ENCODE measurements around the gene IQSEC3. TPM values are rescaled to one million over a fixed set of nuclear protein-coding genes. Genes with fewer than 3 reads are reported as not detected.
"Not testable (repeated sequence)": the region's sequence is repeated elsewhere in the genome, so short reads cannot be mapped to it uniquely, and the experiment has no call there.

The IQSEC3 gene
- total and polyA plus RNA-seq, 5 donors = 1.3 to 3.6 (median 1.5) TPM

DNA sequence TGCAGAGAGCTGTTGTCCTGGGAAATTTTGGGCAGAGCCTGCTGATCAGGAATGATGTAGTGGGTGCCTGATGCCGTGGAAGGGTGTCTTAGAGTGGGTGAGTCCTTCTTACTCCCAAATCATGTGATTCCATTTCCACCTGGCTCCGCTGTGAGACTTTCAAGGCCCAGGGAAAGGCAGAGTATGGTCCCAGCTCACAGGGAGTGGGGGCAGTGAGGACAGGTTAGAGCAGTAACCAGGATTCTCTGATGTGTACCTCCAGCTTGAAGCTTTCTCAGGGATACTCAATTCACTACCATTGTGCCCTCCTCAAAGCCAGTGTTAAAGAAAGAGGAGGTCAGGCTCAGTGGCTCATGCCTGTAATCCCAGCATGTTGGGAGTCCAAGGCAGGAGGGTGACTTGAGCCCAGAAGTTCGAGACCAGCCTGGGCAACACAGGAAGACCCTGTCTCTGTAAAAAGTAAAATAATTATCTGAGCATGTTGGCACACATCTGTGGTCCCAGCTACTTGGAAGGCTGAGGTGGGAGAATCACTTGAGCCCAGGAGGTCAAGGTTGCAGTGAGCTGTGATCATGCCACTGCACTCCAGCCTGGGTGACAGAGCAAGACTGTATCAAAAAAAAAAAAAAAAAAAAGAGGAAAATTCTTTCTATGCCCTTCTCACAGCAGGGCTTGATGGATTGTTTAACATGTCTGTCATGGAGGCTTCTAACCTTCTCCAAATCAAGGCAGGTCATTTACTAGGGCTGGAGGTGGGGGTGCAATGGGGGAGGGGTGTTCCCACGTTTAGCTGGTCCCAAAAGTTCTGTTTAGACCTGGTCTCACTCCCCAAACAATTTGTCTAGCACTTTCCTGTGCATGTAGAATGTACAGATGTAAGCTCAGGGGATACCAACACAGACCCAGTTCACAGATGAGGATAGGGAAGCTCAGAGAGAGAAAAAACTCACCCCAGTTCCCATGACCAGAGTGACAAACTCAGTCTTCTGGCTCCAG, 12.5 kb upstream of the IQSEC3 start:
- intact Hi-C loops (cut with DNase I) = no loop called here
- Histone ChIP-seq H3K27ac (ENCODE audit: low read length) (no peak overlapping the region), H3K4me1 (ENCODE audit: control insufficient read depth, insufficient read depth, low read length) (no peaks in the 10 kb centered on the region), H3K27me3 (ENCODE audit: control insufficient read depth, insufficient read depth) (peaks cover 3% of the 10 kb centered on the region), H3K9me3 (ENCODE audit: control insufficient read depth, low read length) (no peaks in the 10 kb centered on the region), H3K4me3 (ENCODE audit: low read length) (no peak overlapping the region)
- ATAC-seq (peak in 1 of 2 donors; percentile 14), DNase-seq (no peak)
- 35% methylated on average over 4 of the region's 4 CpGs for WGBS

DNA sequence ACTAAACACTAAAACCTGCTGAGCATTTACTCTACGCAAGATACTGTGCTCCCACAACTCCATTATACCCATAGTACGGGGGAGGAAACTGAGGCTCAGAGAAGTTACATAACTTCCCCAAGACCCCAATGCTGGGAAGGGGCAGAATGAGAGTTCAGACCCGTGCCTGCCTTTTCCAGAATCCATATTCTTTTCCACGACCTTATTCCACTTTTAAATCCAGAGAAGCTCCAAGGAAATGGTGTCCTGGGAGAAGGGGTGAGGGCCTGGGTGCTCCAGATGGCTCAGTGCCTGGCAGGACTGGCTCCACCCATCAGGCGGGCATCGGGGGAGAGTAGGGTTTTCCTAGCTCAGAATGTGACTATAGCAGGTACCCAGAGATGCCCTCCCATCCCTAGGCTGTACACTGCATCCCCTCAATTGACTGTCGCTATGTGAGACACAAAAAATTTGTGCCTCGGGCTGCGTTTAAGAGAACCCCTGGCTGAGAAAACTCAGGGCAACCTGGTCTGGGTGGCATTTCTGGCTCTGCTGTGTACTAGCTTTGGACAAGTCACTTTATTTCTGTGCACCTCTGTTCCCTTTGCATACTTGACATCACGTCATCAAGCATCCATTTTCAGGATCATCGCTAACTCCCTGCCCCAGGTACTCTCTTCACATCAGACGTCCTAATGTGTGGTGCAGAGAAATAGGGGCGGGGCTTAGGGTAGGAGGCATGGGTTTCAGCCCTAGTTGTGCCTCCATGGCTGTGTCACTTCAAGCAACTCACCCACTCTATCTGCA, 11.6 kb upstream of the IQSEC3 start:
- WGBS = 63% methylated on average over 13 of the region's 13 CpGs
- Histone ChIP-seq H3K9me3 (ENCODE audit: control insufficient read depth, low read length) (no peaks in the 10 kb centered on the region), H3K27me3 (ENCODE audit: control insufficient read depth, insufficient read depth) (peaks cover 3% of the 10 kb centered on the region), H3K4me3 (ENCODE audit: low read length) (no peak overlapping the region), H3K27ac (ENCODE audit: low read length) (no peak overlapping the region), H3K4me1 (ENCODE audit: control insufficient read depth, insufficient read depth, low read length) (no peaks in the 10 kb centered on the region)
- ATAC-seq (no peak), DNase-seq (no peak)
- intact Hi-C loops (cut with DNase I) = no loop called here

GRCh38 chr12:56683-57346, 9.8 kb upstream of the IQSEC3 start:
- H3K4me1 ChIP-seq (ENCODE audit: control insufficient read depth, insufficient read depth, low read length) = no peaks in the 10 kb centered on the region
- no peaks in the 10 kb centered on the region for H3K9me3 ChIP-seq (ENCODE audit: control insufficient read depth, low read length)
- intact Hi-C loops (cut with DNase I) = no loop called here
- peak in 1 of 2 donors; percentile 10 for ATAC-seq
- peaks cover 3% of the 10 kb centered on the region for H3K27me3 ChIP-seq (ENCODE audit: control insufficient read depth, insufficient read depth)
- 64% methylated on average over 7 of the region's 7 CpGs for WGBS
- H3K27ac ChIP-seq (ENCODE audit: low read length) = no peak overlapping the region
- no peak for DNase-seq
- H3K4me3 ChIP-seq (ENCODE audit: low read length) = no peak overlapping the region

DNA sequence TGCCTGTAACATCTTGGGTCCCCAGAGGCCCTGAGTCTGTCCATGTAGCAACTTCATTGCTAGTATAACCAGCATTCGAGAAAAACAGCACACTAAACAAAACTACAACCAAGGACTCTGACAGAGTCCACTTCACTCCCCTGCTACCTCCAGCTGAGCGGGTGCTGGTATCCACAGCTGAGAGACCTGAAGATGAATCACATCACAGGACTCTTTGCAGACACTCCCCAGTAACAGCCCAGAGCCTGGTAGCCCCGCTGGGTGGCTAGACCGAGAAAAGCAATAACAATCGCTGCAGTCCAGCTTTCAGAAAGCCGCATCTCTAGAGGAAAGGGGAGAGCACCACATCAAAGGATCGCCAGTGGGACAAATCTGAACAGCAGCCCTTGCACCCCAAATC, 9.0 kb upstream of the IQSEC3 start:
- WGBS = 79% methylated on average over 7 of the region's 7 CpGs

DNA sequence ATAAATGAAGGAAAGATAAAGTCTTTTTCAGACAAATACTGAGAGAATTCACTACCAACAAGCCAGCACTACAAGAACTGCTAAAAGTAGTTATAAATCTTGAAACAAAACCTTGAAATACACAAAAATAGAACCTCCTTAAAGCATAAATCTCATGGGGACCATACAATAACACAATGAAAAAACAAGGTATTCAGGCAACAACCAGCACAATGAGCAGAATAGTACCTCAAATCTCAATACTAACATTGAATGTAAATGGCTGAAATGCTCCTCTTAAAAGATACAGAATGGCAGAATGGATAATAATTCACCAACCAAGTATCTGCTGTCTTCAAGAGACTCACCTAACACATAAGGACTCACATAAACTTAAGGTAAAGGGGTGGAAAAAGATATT, 7.7 kb upstream of the IQSEC3 start:
- Histone ChIP-seq H3K27ac (ENCODE audit: low read length) (no peak overlapping the region), H3K4me1 (ENCODE audit: control insufficient read depth, insufficient read depth, low read length) (no peaks in the 10 kb centered on the region), H3K9me3 (ENCODE audit: control insufficient read depth, low read length) (no peaks in the 10 kb centered on the region), H3K27me3 (ENCODE audit: control insufficient read depth, insufficient read depth) (no peaks in the 10 kb centered on the region), H3K4me3 (ENCODE audit: low read length) (no peak overlapping the region)
- DNase-seq (no peak), ATAC-seq (no peak)
- intact Hi-C loops (cut with DNase I) = no loop called here

More for the DNA sequence above, 9.0 kb upstream of the IQSEC3 start:
- Histone ChIP-seq H3K4me3 (ENCODE audit: low read length) (no peak overlapping the region), H3K27ac (ENCODE audit: low read length) (no peak overlapping the region), H3K9me3 (ENCODE audit: control insufficient read depth, low read length) (no peaks in the 10 kb centered on the region), H3K4me1 (ENCODE audit: control insufficient read depth, insufficient read depth, low read length) (no peaks in the 10 kb centered on the region), H3K27me3 (ENCODE audit: control insufficient read depth, insufficient read depth) (peaks cover 3% of the 10 kb centered on the region)
- ATAC-seq (no peak), DNase-seq (no peak)
- intact Hi-C loops (cut with DNase I) = no loop called here

DNA sequence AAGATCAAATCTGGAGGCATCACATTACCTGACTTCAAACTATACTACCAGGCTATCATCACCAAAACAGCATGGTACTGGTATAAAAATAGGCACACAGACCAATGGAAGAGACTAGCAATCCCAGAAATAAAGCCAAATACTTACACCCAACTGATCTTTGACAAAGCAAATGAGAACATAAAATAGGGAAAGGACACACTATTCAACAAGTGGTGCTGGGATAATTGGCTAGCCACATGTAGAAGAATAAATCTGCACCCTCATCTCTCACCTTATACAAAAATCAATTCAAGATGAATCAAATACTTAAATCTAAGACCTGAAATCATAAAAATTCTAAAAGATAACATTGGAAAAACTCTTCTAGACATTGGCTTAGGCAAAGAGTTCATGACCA, 4.7 kb upstream of the IQSEC3 start:
- DNase-seq; H3K4me3 ChIP-seq (ENCODE audit: low read length); H3K4me1 ChIP-seq (ENCODE audit: control insufficient read depth, insufficient read depth, low read length); H3K9me3 ChIP-seq (ENCODE audit: control insufficient read depth, low read length); intact Hi-C loops (cut with DNase I); ATAC-seq; H3K27ac ChIP-seq (ENCODE audit: low read length); H3K27me3 ChIP-seq (ENCODE audit: control insufficient read depth, insufficient read depth): not testable (repeated sequence)

- H3K4me3 ChIP-seq (ENCODE audit: low read length); ATAC-seq; H3K4me1 ChIP-seq (ENCODE audit: control insufficient read depth, insufficient read depth, low read length); intact Hi-C loops (cut with DNase I); H3K9me3 ChIP-seq (ENCODE audit: control insufficient read depth, low read length); H3K27me3 ChIP-seq (ENCODE audit: control insufficient read depth, insufficient read depth); H3K27ac ChIP-seq (ENCODE audit: low read length); DNase-seq: not testable (repeated sequence)
- WGBS = 56% methylated on average over 4 of the region's 4 CpGs
Observed at GRCh38 chr12:65491-66063, 990 bp upstream of the IQSEC3 start.

DNA sequence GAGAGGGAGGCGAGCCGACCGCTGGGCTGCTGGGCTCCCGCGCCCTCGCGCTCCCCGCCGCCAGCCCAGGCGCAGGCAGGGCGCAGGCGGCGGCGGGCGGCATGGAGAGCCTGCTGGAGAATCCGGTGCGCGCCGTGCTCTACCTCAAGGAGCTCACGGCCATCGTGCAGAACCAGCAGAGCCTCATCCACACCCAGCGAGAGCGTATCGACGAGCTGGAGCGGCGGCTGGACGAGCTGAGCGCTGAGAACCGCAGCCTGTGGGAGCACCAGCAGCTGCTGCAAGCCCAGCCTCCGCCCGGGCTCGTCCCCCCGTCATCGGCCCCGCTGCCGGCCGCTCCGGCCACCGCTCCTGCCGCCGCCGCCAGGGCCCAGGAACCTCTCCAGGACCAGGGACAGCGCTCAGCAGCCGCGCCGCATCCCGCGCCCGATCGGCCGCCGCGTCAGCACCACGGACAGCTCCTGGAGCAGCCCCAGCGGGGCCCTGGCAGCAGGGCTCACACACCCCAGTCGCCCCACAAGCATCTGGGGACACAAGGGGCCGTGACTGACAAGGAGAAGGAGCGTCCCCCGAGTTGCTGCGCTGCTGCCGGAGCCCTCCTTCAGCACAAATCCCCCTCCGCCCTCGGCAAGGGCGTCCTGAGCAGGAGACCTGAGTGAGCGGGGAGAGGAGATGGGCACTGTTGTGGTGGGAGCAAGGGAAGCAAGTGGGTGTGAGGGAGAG, 376 bp downstream of the IQSEC3 start:
- H3K27me3 ChIP-seq (ENCODE audit: control insufficient read depth, insufficient read depth); H3K4me1 ChIP-seq (ENCODE audit: control insufficient read depth, insufficient read depth, low read length); intact Hi-C loops (cut with DNase I); H3K27ac ChIP-seq (ENCODE audit: low read length); H3K9me3 ChIP-seq (ENCODE audit: control insufficient read depth, low read length); H3K4me3 ChIP-seq (ENCODE audit: low read length): not testable (repeated sequence)
- DNase-seq (peak in 1 of 3 donors; percentile 64), ATAC-seq (peak; percentile 93 to 95)
- WGBS = 4% methylated on average over 45 of the region's 66 CpGs

DNA sequence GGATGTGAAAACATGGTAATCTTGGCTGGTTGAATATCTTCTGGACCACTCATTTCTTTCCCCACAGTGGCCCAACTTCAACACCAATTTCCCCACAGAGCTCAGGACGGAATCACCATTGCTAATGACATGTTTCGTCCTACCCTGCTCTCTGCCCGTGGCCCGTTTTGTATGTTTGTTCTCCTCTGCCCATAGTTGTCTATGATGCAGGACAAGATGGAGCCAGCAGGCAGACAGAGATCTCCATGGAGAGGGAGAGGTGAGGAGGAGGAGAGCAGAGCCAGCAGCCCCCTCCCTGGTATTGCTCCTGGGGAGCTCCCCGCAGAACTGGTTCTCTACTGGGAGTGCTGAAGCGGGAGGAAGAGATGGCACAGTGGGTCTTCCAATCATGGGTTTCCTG, 3.1 kb downstream of the IQSEC3 start:
- H3K9me3 ChIP-seq (ENCODE audit: control insufficient read depth, low read length); intact Hi-C loops (cut with DNase I); DNase-seq; H3K4me1 ChIP-seq (ENCODE audit: control insufficient read depth, insufficient read depth, low read length); ATAC-seq; H3K27me3 ChIP-seq (ENCODE audit: control insufficient read depth, insufficient read depth); H3K27ac ChIP-seq (ENCODE audit: low read length); H3K4me3 ChIP-seq (ENCODE audit: low read length): not testable (repeated sequence)
- 67% methylated on average over 6 of the region's 6 CpGs for WGBS

GRCh38 chr12:70541-70940, 4.0 kb downstream of the IQSEC3 start:
- H3K27ac ChIP-seq (ENCODE audit: low read length); H3K4me3 ChIP-seq (ENCODE audit: low read length); H3K27me3 ChIP-seq (ENCODE audit: control insufficient read depth, insufficient read depth); ATAC-seq; H3K9me3 ChIP-seq (ENCODE audit: control insufficient read depth, low read length); intact Hi-C loops (cut with DNase I); DNase-seq; H3K4me1 ChIP-seq (ENCODE audit: control insufficient read depth, insufficient read depth, low read length): not testable (repeated sequence)
- WGBS = 81% methylated on average over 2 of the region's 2 CpGs

All from right cardiac atrium (tissue), 5 donors.